HepG2 (cell line): Measurements from ENCODE around the gene JPT2. TPM values are rescaled to one million over a fixed set of nuclear protein-coding genes. Genes with fewer than 3 reads are reported as not detected.

ENCODE experiments used
- CREM ChIP-seq, 2 experiments: sonication (generic) in 1 of 2; formaldehyde crosslinking in 1 of 2; IDR thresholded peaks; 2 replicates each; pipeline versions ENCODE4 v1.4.0 to v1.6.1; 2016 to 2020; ENCODE audit warnings: antibody characterized with exemption in 1 of 2, mild to moderate bottlenecking in 1 of 2, missing genetic modification reagents in 1 of 2
- KLF12 ChIP-seq: sonication (generic); formaldehyde crosslinking; IDR thresholded peaks from 2 replicates; pipeline ENCODE4 v1.4.0; 2020; ENCODE audit warnings: missing genetic modification reagents, borderline replicate concordance
- MTF1 ChIP-seq: sonication (generic); formaldehyde crosslinking; IDR thresholded peaks from 2 replicates; pipeline ENCODE4 v1.5.0; 2020; ENCODE audit warnings: missing genetic modification reagents
- NCOA2 ChIP-seq: sonication (generic); formaldehyde crosslinking; IDR thresholded peaks from 2 replicates; pipeline ENCODE4 v1.8.0; 2022; ENCODE audit warnings: inconsistent platforms
- NFKBIZ ChIP-seq: IDR thresholded peaks from 2 replicates; pipeline ENCODE4 v1.6.1; 2018; ENCODE audit warnings: missing genetic modification reagents, missing compliant biosample characterization
- RBM39 ChIP-seq: fragments of 200-400 bp; formaldehyde crosslinking; IDR thresholded peaks from one replicate; pipeline ENCODE4 v1.6.1; 2018; ENCODE audit warnings: antibody characterized with exemption, mild to moderate bottlenecking, low read depth, low read length; ENCODE audit not compliant: poor library complexity, severe bottlenecking
- RCOR2 ChIP-seq: IDR thresholded peaks from 2 replicates; pipeline ENCODE4 v1.6.1; 2016; ENCODE audit warnings: missing biosample characterization, missing genetic modification reagents
- SOX6 ChIP-seq, 2 experiments: fragments of 450-650 bp in 1 of 2; sonication (generic) in 1 of 2; formaldehyde crosslinking in 1 of 2; IDR thresholded peaks; 2 replicates each; pipeline versions ENCODE4 v1.4.0 to v1.6.1; 2017 to 2020; ENCODE audit warnings: antibody characterized with exemption in 1 of 2, mild to moderate bottlenecking in 1 of 2, missing genetic modification reagents in 1 of 2
- SRSF4 ChIP-seq: fragments of 200-400 bp; formaldehyde crosslinking; IDR thresholded peaks from one replicate; pipeline ENCODE4 v1.6.1; 2018; ENCODE audit warnings: mild to moderate bottlenecking, low read depth, low read length, moderate library complexity; ENCODE audit not compliant: poor library complexity, severe bottlenecking
- TEAD3 ChIP-seq: optimal IDR thresholded peaks from 2 replicates; pipeline ENCODE3; 2016; ENCODE audit warnings: borderline replicate concordance
- ZFP90 ChIP-seq: sonication (generic); formaldehyde crosslinking; IDR thresholded peaks from 2 replicates; pipeline ENCODE4 v1.8.0; 2022; ENCODE audit warnings: missing genetic modification reagents, mild to moderate bottlenecking, inconsistent platforms, borderline replicate concordance
- ZNF776 ChIP-seq: sonication (generic); formaldehyde crosslinking; IDR thresholded peaks from 2 replicates; pipeline ENCODE4 v1.4.0; 2020; ENCODE audit warnings: mild to moderate bottlenecking, missing genetic modification reagents
- polyA plus RNA-seq, 8 experiments: library from polyadenylated mRNA; depleted of rRNA in 3 of 8; stranded (reverse) in 7 of 8; unstranded in 1 of 8; fragments of >200 nt; fragmentation: Illumina TruSeq in 4 of 8; extraction: Trizol in 4 of 8; gene quantifications; 2 replicates each; pipeline versions ENCODE4 v1.2.1 to v1.2.3, GENCODE V29; 2011 to 2016; ENCODE audit warnings: low read depth in 4 of 8, missing spikeins in 1 of 8, mixed read lengths in 1 of 8; ENCODE audit not compliant: insufficient read depth in 1 of 8
- total RNA-seq, 5 experiments: library from RNA; depleted of rRNA; stranded (reverse); fragments of >200 nt; fragmentation: Illumina TruSeq; extraction: Trizol; gene quantifications; 2 replicates each; pipeline ENCODE4 v1.2.3, GENCODE V29; 2016; ENCODE audit warnings: low read depth in 1 of 5
- TF ChIP-seq, protein P1 (sequence below): sonication (generic); formaldehyde crosslinking; conservative IDR thresholded peaks from 2 replicates; pipeline ENCODE4 v1.4.0; 2020; ENCODE audit warnings: missing genetic modification reagents
- TF ChIP-seq, protein P2 (sequence below): sonication (generic); formaldehyde crosslinking; IDR thresholded peaks from 2 replicates; pipeline ENCODE4 v1.5.1; 2020; ENCODE audit warnings: missing genetic modification reagents, mild to moderate bottlenecking, borderline replicate concordance
- TF ChIP-seq, protein P3 (sequence below): IDR thresholded peaks from 2 replicates; pipeline ENCODE4 v1.6.1; 2012; ENCODE audit warnings: low read depth, low read length, improper control_type of control experiment
- TF ChIP-seq, protein P4 (sequence below): sonication (generic); formaldehyde crosslinking; IDR thresholded peaks from 2 replicates; pipeline ENCODE4 v1.5.1; 2020; ENCODE audit warnings: missing genetic modification reagents, mild to moderate bottlenecking, borderline replicate concordance
- TF ChIP-seq, protein P5 (sequence below): sonication (generic); formaldehyde crosslinking; IDR thresholded peaks from 2 replicates; pipeline ENCODE4 v1.4.0; 2020; ENCODE audit warnings: missing genetic modification reagents
- TF ChIP-seq, protein P6 (sequence below): IDR thresholded peaks from 2 replicates; pipeline ENCODE4 v1.6.1; 2018; ENCODE audit warnings: missing genetic modification reagents, mild to moderate bottlenecking, missing compliant biosample characterization
- TF ChIP-seq, protein P7 (sequence below): sonication (generic); formaldehyde crosslinking; IDR thresholded peaks from 2 replicates; pipeline ENCODE4 v1.4.0; 2020; ENCODE audit warnings: missing genetic modification reagents

The JPT2 gene
- total and polyA plus RNA-seq, 2 of the 13 experiments (the other 11 are each of a cell fraction or from before 2014, with no cell fraction given), result 53.5 to 89.4 TPM

DNA sequence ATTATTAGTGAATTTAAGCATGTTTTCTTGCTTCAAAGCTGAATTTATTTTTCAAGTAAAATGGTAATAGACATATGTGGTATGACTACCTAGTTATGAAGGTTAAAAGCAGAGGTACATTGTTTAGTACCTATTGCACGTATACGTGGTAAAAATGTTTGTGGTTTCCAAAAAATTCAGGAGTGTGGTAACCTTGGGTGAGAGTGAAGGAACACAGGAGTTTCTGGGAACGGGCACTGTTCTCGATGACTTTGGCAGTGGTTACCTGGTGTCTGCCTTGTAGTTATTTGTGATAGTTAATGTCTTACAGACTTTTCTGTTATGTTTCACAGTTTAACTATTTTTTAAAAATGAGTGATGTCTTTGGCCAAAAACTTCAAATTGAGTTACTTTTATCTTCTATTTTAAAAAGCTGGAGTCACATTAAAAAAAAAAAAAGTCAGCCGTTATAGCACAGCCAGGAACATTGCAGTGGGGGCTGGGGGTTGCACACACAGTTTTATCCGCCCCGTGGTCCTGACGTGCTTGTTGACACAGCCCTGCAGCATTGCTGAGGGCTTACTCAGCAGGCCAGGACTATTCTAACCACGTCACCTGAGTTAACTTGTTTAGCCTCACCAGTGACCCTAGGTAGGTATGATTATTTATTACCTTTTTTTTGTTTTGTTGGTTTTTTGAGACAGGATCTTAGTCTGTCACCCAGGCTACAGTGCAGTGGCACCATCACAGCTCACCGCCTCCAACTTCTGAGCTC lies 10.9 kb downstream of the JPT2 start (continued):
- TF ChIP-seq, protein P1, sequence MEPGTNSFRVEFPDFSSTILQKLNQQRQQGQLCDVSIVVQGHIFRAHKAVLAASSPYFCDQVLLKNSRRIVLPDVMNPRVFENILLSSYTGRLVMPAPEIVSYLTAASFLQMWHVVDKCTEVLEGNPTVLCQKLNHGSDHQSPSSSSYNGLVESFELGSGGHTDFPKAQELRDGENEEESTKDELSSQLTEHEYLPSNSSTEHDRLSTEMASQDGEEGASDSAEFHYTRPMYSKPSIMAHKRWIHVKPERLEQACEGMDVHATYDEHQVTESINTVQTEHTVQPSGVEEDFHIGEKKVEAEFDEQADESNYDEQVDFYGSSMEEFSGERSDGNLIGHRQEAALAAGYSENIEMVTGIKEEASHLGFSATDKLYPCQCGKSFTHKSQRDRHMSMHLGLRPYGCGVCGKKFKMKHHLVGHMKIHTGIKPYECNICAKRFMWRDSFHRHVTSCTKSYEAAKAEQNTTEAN, result no peak
- no peak for TF ChIP-seq ZFP90
- TF ChIP-seq, protein P2, sequence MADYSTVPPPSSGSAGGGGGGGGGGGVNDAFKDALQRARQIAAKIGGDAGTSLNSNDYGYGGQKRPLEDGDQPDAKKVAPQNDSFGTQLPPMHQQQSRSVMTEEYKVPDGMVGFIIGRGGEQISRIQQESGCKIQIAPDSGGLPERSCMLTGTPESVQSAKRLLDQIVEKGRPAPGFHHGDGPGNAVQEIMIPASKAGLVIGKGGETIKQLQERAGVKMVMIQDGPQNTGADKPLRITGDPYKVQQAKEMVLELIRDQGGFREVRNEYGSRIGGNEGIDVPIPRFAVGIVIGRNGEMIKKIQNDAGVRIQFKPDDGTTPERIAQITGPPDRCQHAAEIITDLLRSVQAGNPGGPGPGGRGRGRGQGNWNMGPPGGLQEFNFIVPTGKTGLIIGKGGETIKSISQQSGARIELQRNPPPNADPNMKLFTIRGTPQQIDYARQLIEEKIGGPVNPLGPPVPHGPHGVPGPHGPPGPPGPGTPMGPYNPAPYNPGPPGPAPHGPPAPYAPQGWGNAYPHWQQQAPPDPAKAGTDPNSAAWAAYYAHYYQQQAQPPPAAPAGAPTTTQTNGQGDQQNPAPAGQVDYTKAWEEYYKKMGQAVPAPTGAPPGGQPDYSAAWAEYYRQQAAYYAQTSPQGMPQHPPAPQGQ (CRISPR knock-in tag), result no peak
- no peak for TF ChIP-seq KLF12
- TF ChIP-seq, protein P3, sequence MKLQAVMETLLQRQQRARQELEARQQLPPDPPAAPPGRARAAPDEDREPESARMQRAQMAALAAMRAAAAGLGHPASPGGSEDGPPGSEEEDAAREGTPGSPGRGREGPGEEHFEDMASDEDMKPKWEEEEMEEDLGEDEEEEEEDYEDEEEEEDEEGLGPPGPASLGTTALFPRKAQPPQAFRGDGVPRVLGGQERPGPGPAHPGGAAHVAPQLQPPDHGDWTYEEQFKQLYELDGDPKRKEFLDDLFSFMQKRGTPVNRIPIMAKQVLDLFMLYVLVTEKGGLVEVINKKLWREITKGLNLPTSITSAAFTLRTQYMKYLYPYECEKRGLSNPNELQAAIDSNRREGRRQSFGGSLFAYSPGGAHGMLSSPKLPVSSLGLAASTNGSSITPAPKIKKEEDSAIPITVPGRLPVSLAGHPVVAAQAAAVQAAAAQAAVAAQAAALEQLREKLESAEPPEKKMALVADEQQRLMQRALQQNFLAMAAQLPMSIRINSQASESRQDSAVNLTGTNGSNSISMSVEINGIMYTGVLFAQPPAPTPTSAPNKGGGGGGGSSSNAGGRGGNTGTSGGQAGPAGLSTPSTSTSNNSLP, result peak; percentile 51; the same call in 1 of the 2 replicates
- TF ChIP-seq SOX6 (IDR thresholded peaks at IDR 0.05), result no peak
- peak; percentile 70; the same call in 1 of the 2 replicates for TF ChIP-seq SOX6 (CRISPR knock-in tag; IDR thresholded peaks at IDR 0.05)
- TF ChIP-seq, protein P4, sequence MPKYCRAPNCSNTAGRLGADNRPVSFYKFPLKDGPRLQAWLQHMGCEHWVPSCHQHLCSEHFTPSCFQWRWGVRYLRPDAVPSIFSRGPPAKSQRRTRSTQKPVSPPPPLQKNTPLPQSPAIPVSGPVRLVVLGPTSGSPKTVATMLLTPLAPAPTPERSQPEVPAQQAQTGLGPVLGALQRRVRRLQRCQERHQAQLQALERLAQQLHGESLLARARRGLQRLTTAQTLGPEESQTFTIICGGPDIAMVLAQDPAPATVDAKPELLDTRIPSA (CRISPR knock-in tag), result no peak
- no peak for TF ChIP-seq NFKBIZ (CRISPR knock-in tag)
- TF ChIP-seq RBM39, result no peak
- TF ChIP-seq, protein P5, sequence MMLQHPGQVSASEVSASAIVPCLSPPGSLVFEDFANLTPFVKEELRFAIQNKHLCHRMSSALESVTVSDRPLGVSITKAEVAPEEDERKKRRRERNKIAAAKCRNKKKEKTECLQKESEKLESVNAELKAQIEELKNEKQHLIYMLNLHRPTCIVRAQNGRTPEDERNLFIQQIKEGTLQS, result peak; percentile 90
- TF ChIP-seq, protein P6, sequence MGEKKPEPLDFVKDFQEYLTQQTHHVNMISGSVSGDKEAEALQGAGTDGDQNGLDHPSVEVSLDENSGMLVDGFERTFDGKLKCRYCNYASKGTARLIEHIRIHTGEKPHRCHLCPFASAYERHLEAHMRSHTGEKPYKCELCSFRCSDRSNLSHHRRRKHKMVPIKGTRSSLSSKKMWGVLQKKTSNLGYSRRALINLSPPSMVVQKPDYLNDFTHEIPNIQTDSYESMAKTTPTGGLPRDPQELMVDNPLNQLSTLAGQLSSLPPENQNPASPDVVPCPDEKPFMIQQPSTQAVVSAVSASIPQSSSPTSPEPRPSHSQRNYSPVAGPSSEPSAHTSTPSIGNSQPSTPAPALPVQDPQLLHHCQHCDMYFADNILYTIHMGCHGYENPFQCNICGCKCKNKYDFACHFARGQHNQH (CRISPR knock-in tag), result 0 out of 2 replicates have a peak, but pooled peaks have one; percentile 38
- TF ChIP-seq SRSF4, result no peak
- TF ChIP-seq CREM (IDR thresholded peaks at IDR 0.05), result peak; percentile 65; the same call in 1 of the 2 replicates
- TF ChIP-seq CREM (CRISPR knock-in tag; IDR thresholded peaks at IDR 0.05), result no peak
- TF ChIP-seq, protein P7, sequence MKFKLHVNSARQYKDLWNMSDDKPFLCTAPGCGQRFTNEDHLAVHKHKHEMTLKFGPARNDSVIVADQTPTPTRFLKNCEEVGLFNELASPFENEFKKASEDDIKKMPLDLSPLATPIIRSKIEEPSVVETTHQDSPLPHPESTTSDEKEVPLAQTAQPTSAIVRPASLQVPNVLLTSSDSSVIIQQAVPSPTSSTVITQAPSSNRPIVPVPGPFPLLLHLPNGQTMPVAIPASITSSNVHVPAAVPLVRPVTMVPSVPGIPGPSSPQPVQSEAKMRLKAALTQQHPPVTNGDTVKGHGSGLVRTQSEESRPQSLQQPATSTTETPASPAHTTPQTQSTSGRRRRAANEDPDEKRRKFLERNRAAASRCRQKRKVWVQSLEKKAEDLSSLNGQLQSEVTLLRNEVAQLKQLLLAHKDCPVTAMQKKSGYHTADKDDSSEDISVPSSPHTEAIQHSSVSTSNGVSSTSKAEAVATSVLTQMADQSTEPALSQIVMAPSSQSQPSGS, result no peak
- 0 out of 2 replicates have a peak, but pooled peaks have one; percentile 23 for TF ChIP-seq RCOR2 (CRISPR knock-in tag)
- no peak for TF ChIP-seq MTF1 (CRISPR knock-in tag)
- TF ChIP-seq NCOA2, result peak; percentile 33; the same call in 1 of the 2 replicates
- TF ChIP-seq ZNF776 (CRISPR knock-in tag), result no peak
- TF ChIP-seq TEAD3, result peak; percentile 95
